Femur (tissue), 1 donor: Measurements from ENCODE around the gene MGRN1.
"Not testable (repeated sequence)": the region's sequence is repeated elsewhere in the genome, so short reads cannot be mapped to it uniquely, and the experiment has no call there.

ENCODE experiments used
- DNase-seq: peaks from one replicate; pipeline ENCODE4 v3.0.0-alpha.2; 2017

MGRN1 gene

GRCh38 chr16:4625560-4626159 lies 1.0 kb downstream of the MGRN1 start:
- DNase-seq: no peak

GRCh38 chr16:4626396-4626795 lies 1.8 kb downstream of the MGRN1 start:
- no peak for DNase-seq

- DNase-seq: no peak
Measured at GRCh38 chr16:4628283-4628682, 3.7 kb downstream of the MGRN1 start.

- no peak for DNase-seq
Measured at GRCh38 chr16:4631444-4631843, 6.8 kb downstream of the MGRN1 start.

- no peak for DNase-seq
Measured at GRCh38 chr16:4633910-4634635, 9.4 kb downstream of the MGRN1 start.

GRCh38 chr16:4634768-4635167 lies 10.1 kb downstream of the MGRN1 start:
- DNase-seq: no peak

GRCh38 chr16:4636196-4636595 lies 11.6 kb downstream of the MGRN1 start:
- no peak for DNase-seq

- no peak for DNase-seq
Measured at GRCh38 chr16:4637501-4638166, 13.0 kb downstream of the MGRN1 start.

- DNase-seq: no peak
Measured at GRCh38 chr16:4639899-4640509, 15.4 kb downstream of the MGRN1 start.

- DNase-seq: no peak
Measured at GRCh38 chr16:4640572-4641305, 16.1 kb downstream of the MGRN1 start.

GRCh38 chr16:4641306-4641687 lies 16.7 kb downstream of the MGRN1 start:
- no peak for DNase-seq

GRCh38 chr16:4641895-4642294 lies 17.3 kb downstream of the MGRN1 start:
- DNase-seq: no peak

GRCh38 chr16:4646773-4647643 lies 22.4 kb downstream of the MGRN1 start:
- no peak for DNase-seq

GRCh38 chr16:4647644-4647980 lies 23.0 kb downstream of the MGRN1 start:
- no peak for DNase-seq

GRCh38 chr16:4648917-4649316 lies 24.3 kb downstream of the MGRN1 start:
- no peak for DNase-seq

- no peak for DNase-seq
Measured at GRCh38 chr16:4649744-4650442, 25.3 kb downstream of the MGRN1 start.

GRCh38 chr16:4650443-4651074 lies 25.9 kb downstream of the MGRN1 start:
- not testable (repeated sequence) for DNase-seq

- DNase-seq: no peak
Measured at GRCh38 chr16:4651827-4652226, 27.2 kb downstream of the MGRN1 start.

- no peak for DNase-seq
Measured at GRCh38 chr16:4652561-4652960, 27.9 kb downstream of the MGRN1 start.

- DNase-seq: no peak
Measured at GRCh38 chr16:4654011-4654963, 29.7 kb downstream of the MGRN1 start.
